Kidney epithelial cell (primary cell): ENCODE measurements around the gene LEMD1. TPM values are rescaled to one million over a fixed set of nuclear protein-coding genes. Genes with fewer than 3 reads are reported as not detected.
A peak's percentile ranks its signal among the peaks of the same experiment; 100 is the strongest.

Experiments
- DNase-seq: peaks from one replicate; pipeline ENCODE4 v3.0.0-alpha.2; 2010; ENCODE audit warnings: low read depth
- H3K27me3 ChIP-seq: 2 replicates; pipeline ENCODE4 v1.6.0; 2011; ENCODE audit warnings: low read length; ENCODE audit not compliant: control insufficient read depth, insufficient read depth
- H3K36me3 ChIP-seq: 2 replicates; pipeline ENCODE4 v1.5.1; 2011; ENCODE audit warnings: low read length; ENCODE audit not compliant: control insufficient read depth, insufficient read depth
- H3K4me3 ChIP-seq: 2 replicates; pipeline ENCODE4 v1.5.1; 2011; ENCODE audit warnings: low read depth, mild to moderate bottlenecking, control low read depth, low read length
- CTCF ChIP-seq: IDR thresholded peaks from 2 replicates; pipeline ENCODE4 v1.5.1; 2011; ENCODE audit warnings: mild to moderate bottlenecking, moderate library complexity, low read length, control low read depth, inconsistent platforms; ENCODE audit not compliant: insufficient read depth, poor library complexity, severe bottlenecking
- total RNA-seq: library from RNA; depleted of rRNA; stranded (reverse); fragments of >200 nt; gene quantifications from 2 replicates; pipeline ENCODE4 v1.2.3, GENCODE V29; 2015

The LEMD1 gene
- total RNA-seq, 1 donor from 2014 or later = 5.1 TPM

- Histone ChIP-seq H3K4me3 (no peak overlapping the region), H3K36me3 (no peaks in the 10 kb centered on the region), H3K27me3 (peaks cover 53% of the 10 kb centered on the region)
- no peak for TF ChIP-seq CTCF
- no peak for DNase-seq
These were observed 31.1 kb upstream of the LEMD1 start for GRCh38 chr1:205452933-205453332.

GRCh38 chr1:205452364-205452763 lies 30.5 kb upstream of the LEMD1 start:
- no peak for DNase-seq
- Histone ChIP-seq H3K4me3 (no peak overlapping the region), H3K36me3 (no peaks in the 10 kb centered on the region), H3K27me3 (peaks cover 48% of the 10 kb centered on the region)
- no peak for TF ChIP-seq CTCF

- Histone ChIP-seq H3K27me3 (peaks cover 43% of the 10 kb centered on the region), H3K4me3 (no peak overlapping the region), H3K36me3 (no peaks in the 10 kb centered on the region)
- TF ChIP-seq CTCF = no peak
- DNase-seq = no peak
These were observed 29.9 kb upstream of the LEMD1 start for GRCh38 chr1:205451759-205452164.

GRCh38 chr1:205451202-205451601 lies 29.3 kb upstream of the LEMD1 start:
- Histone ChIP-seq H3K36me3 (no peaks in the 10 kb centered on the region), H3K4me3 (no peak overlapping the region), H3K27me3 (peaks cover 38% of the 10 kb centered on the region)
- no peak for DNase-seq
- TF ChIP-seq CTCF = no peak

- H3K36me3 ChIP-seq = no peaks in the 10 kb centered on the region
- H3K27me3 ChIP-seq = peaks cover 31% of the 10 kb centered on the region
- DNase-seq = no peak
- TF ChIP-seq CTCF = no peak
- no peak overlapping the region for H3K4me3 ChIP-seq
These were observed 28.6 kb upstream of the LEMD1 start for GRCh38 chr1:205450448-205450847.

- Histone ChIP-seq H3K36me3 (no peaks in the 10 kb centered on the region), H3K4me3 (peak overlapping the region; percentile 58), H3K27me3 (peaks cover 25% of the 10 kb centered on the region)
- no peak for TF ChIP-seq CTCF
- peak; percentile 90 for DNase-seq
These were observed 28.0 kb upstream of the LEMD1 start for GRCh38 chr1:205449750-205450443.
